Liver (tissue), 9 donors: ENCODE data around the gene MT1M. TPM values are rescaled to one million over a fixed set of nuclear protein-coding genes. Genes with fewer than 3 reads are reported as not detected.
A peak's percentile ranks its signal among the peaks of the same experiment; 100 is the strongest.

Experiments used
- DNase-seq: peaks from one replicate; pipeline ENCODE4 v3.0.0-alpha.2; 2017; ENCODE audit warnings: low spot score
- H3K27ac ChIP-seq, 2 donors: one replicate each; pipeline ENCODE4 v1.7.0; 2013; ENCODE audit warnings: inconsistent platforms in 2 of 2, low read length in 2 of 2, control low read depth in 1 of 2, low read depth in 1 of 2, mild to moderate bottlenecking in 1 of 2
- H3K27me3 ChIP-seq, 4 donors: one replicate each; pipeline versions ENCODE4 v1.6.1 to v1.7.0; 2013; ENCODE audit warnings: low read length in 3 of 4, inconsistent platforms in 1 of 4, mild to moderate bottlenecking in 1 of 4, moderate library complexity in 1 of 4; ENCODE audit not compliant: control insufficient read depth in 4 of 4, insufficient read depth in 4 of 4
- H3K36me3 ChIP-seq, 4 donors: one replicate each; pipeline versions ENCODE4 v1.6.1 to v1.7.0; 2013; ENCODE audit warnings: low read length in 3 of 4, mild to moderate bottlenecking in 3 of 4, low read depth in 1 of 4, moderate library complexity in 1 of 4; ENCODE audit not compliant: control insufficient read depth in 4 of 4, insufficient read depth in 3 of 4
- H3K4me1 ChIP-seq, 4 donors: one replicate each; pipeline versions ENCODE4 v1.6.1 to v1.7.0; 2013; ENCODE audit warnings: low read length in 3 of 4, mild to moderate bottlenecking in 3 of 4, moderate library complexity in 1 of 4; ENCODE audit not compliant: control insufficient read depth in 4 of 4, insufficient read depth in 4 of 4
- H3K4me3 ChIP-seq, 3 donors: one replicate each; pipeline versions ENCODE4 v1.6.1 to v1.7.0; 2013; ENCODE audit warnings: low read length in 3 of 3, control low read depth in 1 of 3, low read depth in 1 of 3, mild to moderate bottlenecking in 1 of 3
- H3K9ac ChIP-seq, 2 donors: one replicate each; pipeline ENCODE4 v1.7.0; 2013; ENCODE audit warnings: low read length in 2 of 2, mild to moderate bottlenecking in 2 of 2, moderate library complexity in 2 of 2, control low read depth in 1 of 2, low read depth in 1 of 2
- H3K9me3 ChIP-seq, 4 donors: one replicate each; pipeline versions ENCODE4 v1.6.1 to v1.7.0; 2013; ENCODE audit warnings: low read length in 3 of 4; ENCODE audit not compliant: control insufficient read depth in 4 of 4
- FOXA1 ChIP-seq: IDR thresholded peaks from 2 replicates; pipeline ENCODE4 v1.6.1; 2016; ENCODE audit warnings: antibody characterized with exemption
- FOXA2 ChIP-seq: IDR thresholded peaks from 2 replicates; pipeline ENCODE4 v1.6.1; 2016; ENCODE audit warnings: antibody characterized with exemption
- GABPA ChIP-seq, 2 donors: IDR thresholded peaks in 1 of 2; conservative IDR thresholded peaks in 1 of 2; 2 replicates each; pipeline ENCODE4 v1.6.1; 2016; ENCODE audit warnings: antibody characterized with exemption in 2 of 2, mild to moderate bottlenecking in 1 of 2, moderate library complexity in 1 of 2
- HNF4A ChIP-seq, 2 donors: conservative IDR thresholded peaks; 2 replicates each; pipeline ENCODE4 v1.6.1; 2016; ENCODE audit warnings: antibody characterized with exemption in 2 of 2, mild to moderate bottlenecking in 2 of 2
- HNF4G ChIP-seq: IDR thresholded peaks from 2 replicates; pipeline ENCODE4 v1.6.1; 2016; ENCODE audit warnings: antibody characterized with exemption
- JUND ChIP-seq, 2 donors: IDR thresholded peaks; 2 replicates each; pipeline ENCODE4 v1.6.1; 2016; ENCODE audit warnings: antibody characterized with exemption in 2 of 2
- NR2F2 ChIP-seq: IDR thresholded peaks from 2 replicates; pipeline ENCODE4 v1.6.1; 2016; ENCODE audit warnings: antibody characterized with exemption
- RAD21 ChIP-seq, 2 donors: IDR thresholded peaks; 2 replicates each; pipeline ENCODE4 v1.6.1; 2016; ENCODE audit warnings: antibody characterized with exemption in 2 of 2, mild to moderate bottlenecking in 2 of 2
- SP1 ChIP-seq: IDR thresholded peaks from 2 replicates; pipeline ENCODE4 v1.6.1; 2018; ENCODE audit warnings: antibody characterized with exemption, mild to moderate bottlenecking
- TAF1 ChIP-seq: conservative IDR thresholded peaks from 2 replicates; pipeline ENCODE4 v1.6.1; 2016; ENCODE audit warnings: antibody characterized with exemption, mild to moderate bottlenecking
- YY1 ChIP-seq: IDR thresholded peaks from 2 replicates; pipeline ENCODE4 v1.6.1; 2016; ENCODE audit warnings: antibody characterized with exemption, mild to moderate bottlenecking
- WGBS: extraction: QIAGEN DNeasy Blood & Tissue Kit; methylation state at CpG from one replicate; pipeline ENCODE4 v1.1.7; 2013; 5-methylcytosine and 5-hydroxymethylcytosine counted together
- polyA plus RNA-seq, 2 donors: library from polyadenylated mRNA; stranded (reverse) in 1 of 2; unstranded in 1 of 2; fragments of 200-250 nt in 1 of 2; fragments of >200 nt in 1 of 2; fragmentation: Nextera tagmentation in 1 of 2; extraction: Ambion mirVana in 1 of 2; gene quantifications; one replicate each; pipeline versions ENCODE4 v1.2.1 to v1.2.3, GENCODE V29; 2013 to 2015
- total RNA-seq, 2 donors: library from RNA; depleted of rRNA; stranded (reverse); fragments of >200 nt; gene quantifications; one replicate each; pipeline ENCODE4 v1.2.3, GENCODE V29; 2014
- TF ChIP-seq, protein P1 (sequence below): IDR thresholded peaks from 2 replicates; pipeline ENCODE4 v1.6.1; 2016; ENCODE audit warnings: antibody characterized with exemption
- TF ChIP-seq, protein P2 (sequence below): IDR thresholded peaks from 2 replicates; pipeline ENCODE4 v1.6.1; 2016; ENCODE audit warnings: antibody characterized with exemption
- TF ChIP-seq, protein P3 (sequence below): IDR thresholded peaks from 2 replicates; pipeline ENCODE4 v1.6.1; 2016; ENCODE audit warnings: antibody characterized with exemption, mild to moderate bottlenecking
- TF ChIP-seq, protein P4 (sequence below): fragments of 150-350 bp; IDR thresholded peaks from 2 replicates; pipeline ENCODE4 v1.5.1; 2017; ENCODE audit warnings: improper control_type of control experiment, low read depth, low read length; ENCODE audit not compliant: missing input control
- donor health status: healthy.
- donor health status: healthy.
- donor health status: healthy.
- donor health status: healthy.
- donor health status: healthy.

MT1M gene
- total and polyA plus RNA-seq, 4 donors: 20.4 to 343 (median 194) TPM

DNA sequence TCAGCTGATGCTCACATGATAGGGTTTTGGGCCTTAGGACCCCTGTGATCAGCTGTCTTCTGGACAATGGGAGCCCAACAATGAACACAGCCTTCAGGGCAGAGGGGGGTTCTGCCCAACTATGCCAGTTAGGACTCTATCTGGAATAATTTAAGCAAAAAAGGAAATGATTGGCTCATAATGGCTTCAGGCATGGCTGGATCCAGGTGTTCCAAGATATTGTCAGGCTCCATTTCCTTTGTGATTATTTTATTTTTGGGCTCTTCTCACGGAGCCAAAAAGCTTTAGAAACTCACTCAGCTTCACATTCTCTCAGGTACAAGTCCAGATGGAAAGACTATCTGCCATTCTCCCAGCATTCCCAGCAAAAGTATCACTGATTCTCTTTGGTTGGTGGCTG, 27.0 kb upstream of the MT1M start:
- Histone ChIP-seq H3K27me3 (no peaks in the 10 kb centered on the region), H3K4me1 (peaks cover 5 to 29% (median 8%) of the 10 kb centered on the region in 4 donors), H3K27ac (peak overlapping the region; percentile 98 to 99), H3K9me3 (no peaks in the 10 kb centered on the region), H3K4me3 (no peak overlapping the region), H3K9ac (peak overlapping the region; percentile 23 to 68), H3K36me3 (no peaks in the 10 kb centered on the region)
- DNase-seq: no peak
- 83% methylated on average over 1 of the region's 1 CpG for WGBS
- TF ChIP-seq, protein P1, sequence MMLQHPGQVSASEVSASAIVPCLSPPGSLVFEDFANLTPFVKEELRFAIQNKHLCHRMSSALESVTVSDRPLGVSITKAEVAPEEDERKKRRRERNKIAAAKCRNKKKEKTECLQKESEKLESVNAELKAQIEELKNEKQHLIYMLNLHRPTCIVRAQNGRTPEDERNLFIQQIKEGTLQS: no peak
- no peak for TF ChIP-seq HNF4A (conservative IDR thresholded peaks at IDR 0.05)
- no peak for TF ChIP-seq FOXA1
- TF ChIP-seq, protein P2, sequence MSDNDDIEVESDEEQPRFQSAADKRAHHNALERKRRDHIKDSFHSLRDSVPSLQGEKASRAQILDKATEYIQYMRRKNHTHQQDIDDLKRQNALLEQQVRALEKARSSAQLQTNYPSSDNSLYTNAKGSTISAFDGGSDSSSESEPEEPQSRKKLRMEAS: no peak
- no peak for TF ChIP-seq SP1
- no peak for TF ChIP-seq GABPA (IDR thresholded peaks at IDR 0.05 in 1 of 2, conservative IDR thresholded peaks at IDR 0.05 in 1 of 2)
- TF ChIP-seq, protein P3, sequence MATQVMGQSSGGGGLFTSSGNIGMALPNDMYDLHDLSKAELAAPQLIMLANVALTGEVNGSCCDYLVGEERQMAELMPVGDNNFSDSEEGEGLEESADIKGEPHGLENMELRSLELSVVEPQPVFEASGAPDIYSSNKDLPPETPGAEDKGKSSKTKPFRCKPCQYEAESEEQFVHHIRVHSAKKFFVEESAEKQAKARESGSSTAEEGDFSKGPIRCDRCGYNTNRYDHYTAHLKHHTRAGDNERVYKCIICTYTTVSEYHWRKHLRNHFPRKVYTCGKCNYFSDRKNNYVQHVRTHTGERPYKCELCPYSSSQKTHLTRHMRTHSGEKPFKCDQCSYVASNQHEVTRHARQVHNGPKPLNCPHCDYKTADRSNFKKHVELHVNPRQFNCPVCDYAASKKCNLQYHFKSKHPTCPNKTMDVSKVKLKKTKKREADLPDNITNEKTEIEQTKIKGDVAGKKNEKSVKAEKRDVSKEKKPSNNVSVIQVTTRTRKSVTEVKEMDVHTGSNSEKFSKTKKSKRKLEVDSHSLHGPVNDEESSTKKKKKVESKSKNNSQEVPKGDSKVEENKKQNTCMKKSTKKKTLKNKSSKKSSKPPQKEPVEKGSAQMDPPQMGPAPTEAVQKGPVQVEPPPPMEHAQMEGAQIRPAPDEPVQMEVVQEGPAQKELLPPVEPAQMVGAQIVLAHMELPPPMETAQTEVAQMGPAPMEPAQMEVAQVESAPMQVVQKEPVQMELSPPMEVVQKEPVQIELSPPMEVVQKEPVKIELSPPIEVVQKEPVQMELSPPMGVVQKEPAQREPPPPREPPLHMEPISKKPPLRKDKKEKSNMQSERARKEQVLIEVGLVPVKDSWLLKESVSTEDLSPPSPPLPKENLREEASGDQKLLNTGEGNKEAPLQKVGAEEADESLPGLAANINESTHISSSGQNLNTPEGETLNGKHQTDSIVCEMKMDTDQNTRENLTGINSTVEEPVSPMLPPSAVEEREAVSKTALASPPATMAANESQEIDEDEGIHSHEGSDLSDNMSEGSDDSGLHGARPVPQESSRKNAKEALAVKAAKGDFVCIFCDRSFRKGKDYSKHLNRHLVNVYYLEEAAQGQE: no peak
- TF ChIP-seq YY1: no peak

DNA sequence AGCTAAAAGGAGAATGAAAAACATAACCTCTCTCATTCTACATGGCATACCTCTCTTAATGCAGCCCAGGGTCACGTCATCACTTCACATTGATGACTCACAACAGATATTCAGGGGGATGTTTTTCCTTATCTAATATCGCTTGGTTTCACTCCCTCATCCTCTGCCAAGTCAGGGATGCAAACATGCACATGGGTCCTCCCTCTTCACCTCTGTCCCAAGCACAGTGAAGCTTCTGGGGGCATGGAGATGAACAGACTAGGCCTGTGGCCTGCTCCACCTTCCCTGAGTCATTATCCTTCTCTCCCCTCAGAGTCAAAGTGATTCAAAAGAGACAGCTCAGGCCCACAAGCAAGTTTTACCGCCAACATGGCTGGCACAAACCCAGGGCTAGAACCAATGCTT, 26.4 kb upstream of the MT1M start:
- Histone ChIP-seq H3K9ac (peak overlapping the region; percentile 23 to 68), H3K36me3 (no peaks in the 10 kb centered on the region), H3K27me3 (no peaks in the 10 kb centered on the region), H3K27ac (peak overlapping the region; percentile 98 to 99), H3K4me1 (peaks cover 6 to 34% (median 9%) of the 10 kb centered on the region in 4 donors), H3K4me3 (peak overlapping the region in 1 of 3 donors; percentile 3), H3K9me3 (no peaks in the 10 kb centered on the region)
- 33% methylated on average over 3 of the region's 3 CpGs for WGBS
- TF ChIP-seq, protein P3: no peak
- TF ChIP-seq HNF4G (no peak), TAF1 (no peak), JUND (IDR thresholded peaks at IDR 0.05) (no peak), NR2F2 (no peak), FOXA2 (no peak), RAD21 (IDR thresholded peaks at IDR 0.05) (no peak)
- TF ChIP-seq, protein P2: no peak
- TF ChIP-seq, protein P4, sequence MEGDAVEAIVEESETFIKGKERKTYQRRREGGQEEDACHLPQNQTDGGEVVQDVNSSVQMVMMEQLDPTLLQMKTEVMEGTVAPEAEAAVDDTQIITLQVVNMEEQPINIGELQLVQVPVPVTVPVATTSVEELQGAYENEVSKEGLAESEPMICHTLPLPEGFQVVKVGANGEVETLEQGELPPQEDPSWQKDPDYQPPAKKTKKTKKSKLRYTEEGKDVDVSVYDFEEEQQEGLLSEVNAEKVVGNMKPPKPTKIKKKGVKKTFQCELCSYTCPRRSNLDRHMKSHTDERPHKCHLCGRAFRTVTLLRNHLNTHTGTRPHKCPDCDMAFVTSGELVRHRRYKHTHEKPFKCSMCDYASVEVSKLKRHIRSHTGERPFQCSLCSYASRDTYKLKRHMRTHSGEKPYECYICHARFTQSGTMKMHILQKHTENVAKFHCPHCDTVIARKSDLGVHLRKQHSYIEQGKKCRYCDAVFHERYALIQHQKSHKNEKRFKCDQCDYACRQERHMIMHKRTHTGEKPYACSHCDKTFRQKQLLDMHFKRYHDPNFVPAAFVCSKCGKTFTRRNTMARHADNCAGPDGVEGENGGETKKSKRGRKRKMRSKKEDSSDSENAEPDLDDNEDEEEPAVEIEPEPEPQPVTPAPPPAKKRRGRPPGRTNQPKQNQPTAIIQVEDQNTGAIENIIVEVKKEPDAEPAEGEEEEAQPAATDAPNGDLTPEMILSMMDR: no peak
- DNase-seq: no peak
